K562 (cell line): ENCODE results near the gene TGFB2. TPM values are rescaled to one million over a fixed set of nuclear protein-coding genes. Genes with fewer than 3 reads are reported as not detected.

Experiments
- ATAC-seq: fragments of 200-7000 bp; cut with Tn5 transposase; 3 replicates; pipeline ENCODE4 v1.9.1; 2020; ENCODE audit warnings: moderate library complexity
- BruUV-seq: library from RNA; stranded (reverse); fragments of 400-500 nt; replicated peaks from 2 replicates; lab custom pipeline; 2021; lab: Mats Ljungman, UMichigan
- CTCF ChIA-PET: fragments of 300-600 bp; formaldehyde crosslinking; extraction: SDS; loops from one replicate; lab custom pipeline; 2021; ENCODE audit warnings: low intra/inter-chr PET ratio; lab: Yijun Ruan, JAX
- POLR2A ChIA-PET: fragments of 300-600, 350-650 bp; sonication (Branson Sonifier 250); formaldehyde crosslinking; extraction: SDS; loops from one replicate; lab custom pipeline; 2021; ENCODE audit warnings: antibody characterized with exemption, inconsistent platforms; lab: Yijun Ruan, JAX
- DNase-seq, 4 experiments: peaks; one replicate each; pipeline versions ENCODE4 v3.0.0 to v3.0.0-alpha.2; 2011 to 2018; ENCODE audit warnings: low spot score in 3 of 4, mixed read lengths in 3 of 4; ENCODE audit errors: extremely low read depth in 1 of 4
- FAIRE-seq: peaks from 2 replicates; lab custom pipeline; 2011; peaks lifted over from hg19 to GRCh38; lab: Jason Lieb, UNC
- H2AFZ ChIP-seq: 2 replicates; pipeline ENCODE4 v1.6.0; 2011; ENCODE audit warnings: low read depth, low read length, control low read depth, inconsistent platforms
- H3K27ac ChIP-seq: fragments of 200-600 bp; 3 replicates; pipeline ENCODE4 v1.8.0; 2011; ENCODE audit warnings: low read depth, mild to moderate bottlenecking, control low read depth, inconsistent platforms, low read length, moderate library complexity, mixed read lengths; ENCODE audit errors: extremely low read depth
- H3K27me3 ChIP-seq, 2 experiments: fragments of 300-600 bp in 1 of 2; 2 replicates in 1 of 2; 3 replicates in 1 of 2; pipeline versions ENCODE4 v1.6.0 to v1.8.0; 2011; ENCODE audit warnings: inconsistent platforms in 2 of 2, low read length in 2 of 2, mild to moderate bottlenecking in 1 of 2, mixed read lengths in 1 of 2, moderate library complexity in 1 of 2; ENCODE audit not compliant: control insufficient read depth in 2 of 2, insufficient read depth in 2 of 2
- H3K36me3 ChIP-seq: fragments of 300-600 bp; 3 replicates; pipeline ENCODE4 v1.8.0; 2011; ENCODE audit warnings: mild to moderate bottlenecking, low read length, inconsistent platforms; ENCODE audit not compliant: control insufficient read depth, insufficient read depth
- H3K4me1 ChIP-seq, 2 experiments: fragments of 200-600 bp in 1 of 2; replicated peaks in 1 of 2; 2 replicates in 1 of 2; 3 replicates in 1 of 2; pipeline versions ENCODE4 v1.5.1 to v1.8.0; 2011; ENCODE audit warnings: inconsistent platforms in 2 of 2, low read length in 2 of 2, mild to moderate bottlenecking in 1 of 2, mixed read lengths in 1 of 2, moderate library complexity in 1 of 2; ENCODE audit not compliant: control insufficient read depth in 2 of 2, insufficient read depth in 2 of 2
- H3K4me2 ChIP-seq: 2 replicates; pipeline ENCODE4 v1.6.1; 2011; ENCODE audit warnings: low read length, control low read depth, inconsistent platforms, mixed read lengths; ENCODE audit not compliant: insufficient read depth
- H3K4me3 ChIP-seq: fragments of 200-600 bp; sonication (generic), shearing (Covaris generic); 2 replicates; pipeline ENCODE4 v1.5.1; 2016; ENCODE audit warnings: control low read depth, inconsistent platforms
- H3K79me2 ChIP-seq: fragments of 200-600 bp; 3 replicates; pipeline ENCODE4 v1.8.0; 2011; ENCODE audit warnings: low read length, inconsistent platforms; ENCODE audit not compliant: control insufficient read depth, insufficient read depth
- H3K9ac ChIP-seq, 2 experiments: 2 replicates each; pipeline versions ENCODE4 v1.6.0 to v1.6.1; 2011; ENCODE audit warnings: low read depth in 2 of 2, low read length in 2 of 2, control low read depth in 1 of 2, inconsistent platforms in 1 of 2, mild to moderate bottlenecking in 1 of 2, mixed read lengths in 1 of 2; ENCODE audit not compliant: insufficient read depth in 1 of 2
- H3K9me1 ChIP-seq: one replicate; pipeline ENCODE4 v1.6.0; 2011; ENCODE audit warnings: inconsistent platforms, mild to moderate bottlenecking, low read length, moderate library complexity; ENCODE audit not compliant: control insufficient read depth, insufficient read depth
- H3K9me3 ChIP-seq: replicated peaks from 2 replicates; pipeline ENCODE4 v1.5.1; 2011; ENCODE audit warnings: low read depth, low read length, inconsistent platforms; ENCODE audit not compliant: control insufficient read depth, insufficient read depth
- H4K20me1 ChIP-seq: replicated peaks from 2 replicates; pipeline ENCODE4 v1.6.1; 2011; ENCODE audit warnings: low read length, inconsistent platforms, mixed read lengths; ENCODE audit not compliant: control insufficient read depth, insufficient read depth
- BRD9 ChIP-seq: fragments of 450-650 bp; IDR thresholded peaks from 2 replicates; pipeline ENCODE4 v1.6.1; 2018; ENCODE audit warnings: low read depth; ENCODE audit not compliant: partially characterized antibody
- CEBPZ ChIP-seq: fragments of 150-350 bp; IDR thresholded peaks from 2 replicates; pipeline ENCODE4 v1.6.1; 2014; ENCODE audit warnings: low read depth, mild to moderate bottlenecking, low read length, borderline replicate concordance
- ELK3 ChIP-seq: fragments of 450-650 bp; formaldehyde crosslinking; IDR thresholded peaks from 2 replicates; pipeline ENCODE4 v1.4.0; 2020; ENCODE audit warnings: mild to moderate bottlenecking
- ETV6 ChIP-seq, 3 experiments: fragments of 150-350 bp in 1 of 3; sonication (generic) in 1 of 3; formaldehyde crosslinking in 1 of 3; IDR thresholded peaks; 2 replicates each; pipeline versions ENCODE4 v1.6.1 to v1.8.0; 2014 to 2022; ENCODE audit warnings: borderline replicate concordance in 2 of 3, low read depth in 2 of 3, antibody characterized with exemption in 1 of 3, low read length in 1 of 3, mild to moderate bottlenecking in 1 of 3, missing genetic modification reagents in 1 of 3
- FOXJ3 ChIP-seq: sonication (generic); formaldehyde crosslinking; IDR thresholded peaks from 2 replicates; pipeline ENCODE4 v1.4.0; 2020; ENCODE audit warnings: mild to moderate bottlenecking, missing genetic modification reagents
- MED1 ChIP-seq: sonication (generic); formaldehyde crosslinking; IDR thresholded peaks from 2 replicates; pipeline ENCODE4 v1.8.1; 2023; ENCODE audit warnings: missing genetic modification reagents, borderline replicate concordance
- MIER1 ChIP-seq: fragments of 450-650 bp; IDR thresholded peaks from 2 replicates; pipeline ENCODE4 v1.6.1; 2016; ENCODE audit warnings: antibody characterized with exemption, mild to moderate bottlenecking, low read depth
- NELFE ChIP-seq: IDR thresholded peaks from 2 replicates; pipeline ENCODE4 v1.6.1; 2011; ENCODE audit warnings: mild to moderate bottlenecking; ENCODE audit not compliant: insufficient read depth, insufficient read length
- NEUROD1 ChIP-seq: fragments of 150-350 bp; IDR thresholded peaks from 2 replicates; pipeline ENCODE4 v1.6.1; 2014; ENCODE audit warnings: borderline replicate concordance, low read length, low read depth; ENCODE audit not compliant: partially characterized antibody
- RFX7 ChIP-seq: fragments of 250-450 bp; sonication (Bioruptor Pico); IDR thresholded peaks from 2 replicates; pipeline ENCODE4 v1.5.1; 2021; ENCODE audit warnings: mild to moderate bottlenecking
- SMC3 ChIP-seq: conservative IDR thresholded peaks from 2 replicates; pipeline ENCODE4 v1.6.1; 2011; ENCODE audit warnings: low read depth, low read length, improper control_type of control experiment; ENCODE audit not compliant: insufficient read depth
- ZNF3 ChIP-seq: fragments of 250-450 bp; sonication (Bioruptor Pico); IDR thresholded peaks from 2 replicates; pipeline ENCODE4 v1.5.0; 2021; ENCODE audit warnings: mild to moderate bottlenecking, moderate library complexity
- ZNF655 ChIP-seq: fragments of 250-450 bp; sonication (Bioruptor Pico); IDR thresholded peaks from 2 replicates; pipeline ENCODE4 v1.5.0; 2021
- WGBS: fragments of 100-300 bp; shearing (Covaris generic); methylation state at CpG from one replicate; pipeline ENCODE4 v1.1.6; 2016; ENCODE audit warnings: low coverage, mixed read lengths; ENCODE audit not compliant: insufficient coverage; ENCODE audit errors: missing lambda C conversion rate; 5-methylcytosine and 5-hydroxymethylcytosine counted together
- in situ Hi-C: fragments of 300-500 bp; cut with MboI; formaldehyde crosslinking; loops from 4 replicates; pipeline ENCODE4 v1.15.0; 2018; ENCODE audit warnings: inconsistent platforms, mixed read lengths
- intact Hi-C: fragments of 100-400 bp; cut with micrococcal nuclease; formaldehyde crosslinking; loops from 2 replicates; pipeline ENCODE4 v1.14.2; 2022
- polyA plus RNA-seq, 8 experiments: library from polyadenylated mRNA; depleted of rRNA in 4 of 8; stranded (reverse) in 5 of 8; unstranded in 3 of 8; fragments of >200 nt; fragmentation: Nextera tagmentation in 2 of 8; fragmentation: Illumina TruSeq in 1 of 8; extraction: Ambion mirVana in 2 of 8; extraction: Trizol in 1 of 8; gene quantifications; 2 replicates each; pipeline versions ENCODE4 v1.2.1 to v1.2.3, GENCODE V29; 2011 to 2014; ENCODE audit warnings: inconsistent platforms in 1 of 8, missing spikeins in 1 of 8
- total RNA-seq, 7 experiments: library from RNA; depleted of rRNA in 6 of 7; stranded (reverse); fragments of >200 nt in 6 of 7; fragmentation: Illumina TruSeq in 2 of 7; extraction: Trizol in 2 of 7; gene quantifications; 2 replicates each; pipeline versions ENCODE4 v1.2.1 to v1.2.3, GENCODE V29; 2011 to 2021; ENCODE audit warnings: low replicate concordance in 1 of 7

Gene TGFB2
- total and polyA plus RNA-seq, 9 of the 15 experiments (the other 6 are each of a cell fraction or from before 2014, with no cell fraction given) = 0.03 to 0.41 (median 0.11) TPM; not detected in 3

- no peak overlapping the region for H2AFZ ChIP-seq
- no peak overlapping the region for H3K4me2 ChIP-seq
- peaks cover 0 to 4% of the 10 kb centered on the region in 2 experiments; a peak in 1 of 5 replicates for H3K27me3 ChIP-seq
- intact Hi-C loops (no loop called here), in situ Hi-C loops (no loop called here)
- TF ChIP-seq FOXJ3 (CRISPR knock-in tag) (no peak), NELFE (no peak), NEUROD1 (no peak), RFX7 (no peak), BRD9 (no peak), ETV6 (IDR thresholded peaks at IDR 0.05; ENCODE audit: borderline replicate concordance in 1 of 2, low read depth in 2 of 2, low read length in 1 of 2) (no peak), ETV6 (CRISPR knock-in tag; IDR thresholded peaks at IDR 0.05; ENCODE audit: borderline replicate concordance) (no peak), MIER1 (no peak), ELK3 (CRISPR knock-in tag) (no peak), MED1 (no peak), ZNF655 (CRISPR knock-in tag) (no peak), ZNF3 (CRISPR knock-in tag) (no peak), SMC3 (no peak), CEBPZ (no peak)
- 0% methylated on average over 2 of the region's 2 CpGs for WGBS
- BruUV-seq = no TSS peak
- no peak overlapping the region for H3K4me3 ChIP-seq
- no peak for DNase-seq
- FAIRE-seq = no peak
- H3K79me2 ChIP-seq = no peaks in the 10 kb centered on the region
- ChIA-PET POLR2A (no interaction called here), CTCF (no interaction called here)
- no peak overlapping the region for H3K27ac ChIP-seq
- H3K9me1 ChIP-seq = no peaks in the 10 kb centered on the region
- ATAC-seq = no peak
- H3K4me1 ChIP-seq = no peaks in the 10 kb centered on the region
- no peaks in the 10 kb centered on the region for H4K20me1 ChIP-seq
- H3K36me3 ChIP-seq = no peaks in the 10 kb centered on the region
- no peaks in the 10 kb centered on the region for H3K9me3 ChIP-seq
- H3K9ac ChIP-seq = no peak overlapping the region
Observed at GRCh38 chr1:218493986-218494385, 148.8 kb downstream of the TGFB2 start.
